ENCODE results near the gene CABP2.

Gene CABP2

GRCh38 chr11:67496113-67496512 lies 27.1 kb downstream of the CABP2 start:
- in situ Hi-C loops (cut with HindIII; ENCODE audit: low sequenced_read_pairs) = no loop called here
- DNase-seq (ENCODE audit: low read depth, low spot score) = no peak
- no peak overlapping the region for H3K4me3 ChIP-seq (ENCODE audit: low read depth, low read length)
- TF ChIP-seq, protein P1, sequence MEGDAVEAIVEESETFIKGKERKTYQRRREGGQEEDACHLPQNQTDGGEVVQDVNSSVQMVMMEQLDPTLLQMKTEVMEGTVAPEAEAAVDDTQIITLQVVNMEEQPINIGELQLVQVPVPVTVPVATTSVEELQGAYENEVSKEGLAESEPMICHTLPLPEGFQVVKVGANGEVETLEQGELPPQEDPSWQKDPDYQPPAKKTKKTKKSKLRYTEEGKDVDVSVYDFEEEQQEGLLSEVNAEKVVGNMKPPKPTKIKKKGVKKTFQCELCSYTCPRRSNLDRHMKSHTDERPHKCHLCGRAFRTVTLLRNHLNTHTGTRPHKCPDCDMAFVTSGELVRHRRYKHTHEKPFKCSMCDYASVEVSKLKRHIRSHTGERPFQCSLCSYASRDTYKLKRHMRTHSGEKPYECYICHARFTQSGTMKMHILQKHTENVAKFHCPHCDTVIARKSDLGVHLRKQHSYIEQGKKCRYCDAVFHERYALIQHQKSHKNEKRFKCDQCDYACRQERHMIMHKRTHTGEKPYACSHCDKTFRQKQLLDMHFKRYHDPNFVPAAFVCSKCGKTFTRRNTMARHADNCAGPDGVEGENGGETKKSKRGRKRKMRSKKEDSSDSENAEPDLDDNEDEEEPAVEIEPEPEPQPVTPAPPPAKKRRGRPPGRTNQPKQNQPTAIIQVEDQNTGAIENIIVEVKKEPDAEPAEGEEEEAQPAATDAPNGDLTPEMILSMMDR (IDR thresholded peaks at IDR 0.05; ENCODE audit: low read depth, low read length) = no peak

DNA sequence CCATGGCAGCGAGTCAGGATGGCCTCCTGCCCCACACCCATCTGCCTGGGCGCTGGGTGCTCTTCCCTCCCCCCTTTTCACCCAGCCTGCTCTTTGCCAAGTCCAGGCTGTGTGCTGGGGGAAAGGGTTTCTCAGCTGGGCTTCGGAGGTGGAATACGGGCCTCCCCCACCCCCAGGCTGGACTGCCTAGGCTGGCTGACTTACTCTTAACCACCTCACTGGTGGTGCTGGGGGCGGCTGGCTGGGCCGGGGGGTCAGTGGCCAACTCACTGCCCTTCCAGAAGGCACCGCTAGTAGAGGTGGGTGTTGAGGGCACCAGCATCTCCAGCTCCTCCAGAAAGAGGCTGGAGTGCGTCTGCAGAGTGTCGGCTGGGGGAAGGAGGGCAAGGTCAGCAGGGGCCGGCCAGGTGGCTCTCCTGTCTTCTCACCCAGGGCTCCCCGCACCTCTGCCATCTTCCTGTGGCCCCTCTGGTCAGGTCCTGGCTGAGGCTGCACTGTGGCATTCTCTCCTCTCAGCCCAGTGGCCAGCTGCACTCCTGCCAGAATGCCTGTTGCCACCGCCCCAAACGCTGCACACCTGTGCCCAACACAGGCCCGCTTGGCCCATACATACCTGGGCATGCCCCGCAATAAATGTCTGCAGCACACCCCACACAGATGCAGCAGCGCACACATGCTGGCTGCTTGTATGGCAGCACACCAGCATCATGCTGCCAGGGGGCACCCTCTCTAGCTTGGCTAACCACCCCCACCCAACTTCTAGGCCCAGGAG lies 27.8 kb downstream of the CABP2 start:
- no peak for DNase-seq (ENCODE audit: low read depth, low spot score)
- in situ Hi-C loops (cut with HindIII; ENCODE audit: low sequenced_read_pairs) = no loop called here
- TF ChIP-seq, protein P1 (IDR thresholded peaks at IDR 0.05; ENCODE audit: low read depth, low read length) = no peak
- H3K4me3 ChIP-seq (ENCODE audit: low read depth, low read length) = no peak overlapping the region

DNA sequence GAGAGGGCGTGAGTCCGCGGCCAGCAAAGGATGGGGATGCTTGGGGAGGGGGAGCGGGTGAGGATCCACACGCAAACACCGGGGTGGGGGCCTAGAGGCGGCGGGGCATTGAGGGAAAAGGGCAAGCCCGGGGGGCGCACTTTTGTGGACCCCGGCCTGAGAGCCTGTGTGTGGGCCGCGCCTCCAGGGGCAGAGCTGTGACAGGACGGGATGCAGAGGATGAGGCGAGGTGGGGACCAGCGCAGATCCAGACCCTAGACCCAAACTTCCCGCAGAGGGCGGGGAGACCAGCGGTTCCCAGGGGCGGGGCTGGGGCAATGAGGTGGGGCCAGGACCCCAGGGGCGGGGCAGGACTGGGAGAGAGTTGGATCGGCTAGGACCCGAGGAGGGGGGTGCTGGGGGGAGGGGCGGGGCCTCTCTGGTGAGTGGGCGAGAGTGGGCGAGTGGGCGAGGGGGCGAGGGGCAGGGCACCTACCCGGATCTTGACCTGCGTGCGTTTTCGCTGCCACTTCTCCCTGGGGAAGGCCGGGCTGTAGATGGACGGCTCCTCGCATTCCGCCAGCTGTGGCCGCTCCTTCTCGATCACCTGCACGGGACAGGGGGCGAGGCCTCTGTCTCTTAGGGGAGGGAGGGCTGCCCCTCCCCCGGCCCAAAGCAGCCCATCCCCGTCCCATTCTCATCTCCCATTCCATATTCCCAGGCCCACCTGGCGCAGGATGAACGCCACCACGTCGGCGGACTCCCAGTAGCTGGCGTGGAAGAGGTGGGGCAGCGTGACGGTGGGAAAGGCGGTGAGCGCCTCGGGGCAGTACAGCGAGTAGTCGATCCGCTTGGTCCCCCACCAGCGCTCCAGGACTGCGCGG lies 28.6 kb downstream of the CABP2 start:
- H3K4me3 ChIP-seq (ENCODE audit: low read depth, low read length) = no peak overlapping the region
- in situ Hi-C loops (cut with HindIII; ENCODE audit: low sequenced_read_pairs) = no loop called here
- TF ChIP-seq, protein P1 (IDR thresholded peaks at IDR 0.05; ENCODE audit: low read depth, low read length) = no peak
- no peak for DNase-seq (ENCODE audit: low read depth, low spot score)

DNA sequence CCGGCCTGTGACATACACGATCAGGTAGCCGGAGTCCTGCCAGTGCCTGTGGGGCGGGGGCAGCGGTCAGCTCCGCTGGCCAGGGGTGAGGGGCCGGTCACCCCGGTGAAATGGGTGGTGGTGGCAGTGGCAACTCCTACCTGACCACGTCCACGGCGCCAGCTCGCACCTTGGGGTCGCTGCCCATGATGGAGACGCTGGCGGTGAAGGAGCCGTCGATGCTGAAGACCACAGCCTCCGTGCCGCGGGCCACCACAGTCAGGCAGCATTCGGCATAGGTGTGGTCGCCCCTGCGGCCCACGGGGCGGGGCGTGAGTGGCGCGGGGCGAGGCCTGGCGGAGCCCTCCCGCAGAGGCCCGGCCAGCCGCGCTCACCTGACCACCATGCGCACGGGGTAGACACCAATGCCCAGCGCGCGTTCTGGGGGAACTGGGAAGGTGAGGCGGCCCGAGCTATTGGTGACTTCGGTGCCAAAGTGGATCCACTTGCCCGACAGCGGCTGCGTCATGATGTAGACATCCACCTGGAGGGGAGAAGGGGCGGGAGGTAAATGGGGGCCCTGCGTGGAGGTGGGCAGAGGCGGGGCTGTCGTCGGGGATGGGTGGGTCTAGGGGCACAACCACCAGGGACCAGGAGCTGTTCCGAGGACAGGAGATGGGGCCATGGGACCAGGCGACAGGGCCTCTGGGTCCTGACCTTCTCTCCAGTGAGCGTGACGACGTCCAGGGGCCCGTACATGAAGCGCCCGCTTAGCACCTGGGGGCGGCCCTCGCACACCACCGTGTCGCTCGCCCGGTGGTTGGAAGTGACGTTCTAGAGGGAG lies 29.5 kb downstream of the CABP2 start:
- in situ Hi-C loops (cut with HindIII; ENCODE audit: low sequenced_read_pairs) = no loop called here
- TF ChIP-seq, protein P1 (IDR thresholded peaks at IDR 0.05; ENCODE audit: low read depth, low read length) = no peak
- no peak overlapping the region for H3K4me3 ChIP-seq (ENCODE audit: low read depth, low read length)
- DNase-seq (ENCODE audit: low read depth, low spot score) = no peak

DNA sequence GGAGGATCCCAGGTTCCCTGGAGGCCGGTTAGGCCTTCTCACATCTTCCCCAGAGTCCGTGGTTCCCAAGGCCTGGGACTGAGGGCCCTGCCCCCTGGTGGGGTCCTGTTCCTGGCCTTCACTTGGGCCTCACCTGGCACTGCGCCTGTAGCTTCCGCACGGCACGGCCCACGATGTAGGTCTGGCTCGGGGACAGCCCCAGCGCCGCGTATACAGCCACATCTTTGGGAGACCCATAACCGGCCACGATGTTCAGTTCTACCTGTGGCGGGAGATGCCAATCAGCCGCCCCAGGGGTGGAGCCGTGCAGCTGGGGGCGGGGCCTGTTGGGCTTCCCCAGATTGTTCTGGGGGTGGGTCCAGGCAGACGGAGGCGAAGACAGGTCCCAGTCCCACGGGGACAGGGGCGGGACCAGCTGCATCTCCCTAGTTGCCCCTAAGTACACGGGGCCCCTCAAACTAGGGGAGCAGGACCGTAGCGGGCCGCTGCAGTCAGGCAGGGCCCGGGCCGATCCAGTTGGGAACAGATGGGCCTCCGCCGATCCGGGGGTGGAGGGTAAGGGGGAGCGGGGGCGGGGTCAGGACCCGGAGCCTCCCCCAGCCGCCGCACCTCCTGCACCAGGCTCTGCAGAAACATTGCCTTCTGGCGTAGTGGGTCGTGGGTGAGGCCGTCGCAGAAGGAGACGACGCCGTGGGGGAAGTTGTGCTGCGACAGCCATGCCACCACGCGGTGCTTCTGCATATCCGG lies 30.3 kb downstream of the CABP2 start:
- in situ Hi-C loops (cut with HindIII; ENCODE audit: low sequenced_read_pairs) = no loop called here
- DNase-seq (ENCODE audit: low read depth, low spot score) = no peak
- H3K4me3 ChIP-seq (ENCODE audit: low read depth, low read length) = no peak overlapping the region
- TF ChIP-seq, protein P1 (IDR thresholded peaks at IDR 0.05; ENCODE audit: low read depth, low read length) = no peak

All from astrocyte of the spinal cord (primary cell).